ENCODE results near the gene ADAMTS17. TPM values are rescaled to one million over a fixed set of nuclear protein-coding genes. Genes with fewer than 3 reads are reported as not detected.

ADAMTS17 gene
- total and polyA plus RNA-seq, 4 donors, result 10.5 to 20.6 (median 17.9) TPM

DNA sequence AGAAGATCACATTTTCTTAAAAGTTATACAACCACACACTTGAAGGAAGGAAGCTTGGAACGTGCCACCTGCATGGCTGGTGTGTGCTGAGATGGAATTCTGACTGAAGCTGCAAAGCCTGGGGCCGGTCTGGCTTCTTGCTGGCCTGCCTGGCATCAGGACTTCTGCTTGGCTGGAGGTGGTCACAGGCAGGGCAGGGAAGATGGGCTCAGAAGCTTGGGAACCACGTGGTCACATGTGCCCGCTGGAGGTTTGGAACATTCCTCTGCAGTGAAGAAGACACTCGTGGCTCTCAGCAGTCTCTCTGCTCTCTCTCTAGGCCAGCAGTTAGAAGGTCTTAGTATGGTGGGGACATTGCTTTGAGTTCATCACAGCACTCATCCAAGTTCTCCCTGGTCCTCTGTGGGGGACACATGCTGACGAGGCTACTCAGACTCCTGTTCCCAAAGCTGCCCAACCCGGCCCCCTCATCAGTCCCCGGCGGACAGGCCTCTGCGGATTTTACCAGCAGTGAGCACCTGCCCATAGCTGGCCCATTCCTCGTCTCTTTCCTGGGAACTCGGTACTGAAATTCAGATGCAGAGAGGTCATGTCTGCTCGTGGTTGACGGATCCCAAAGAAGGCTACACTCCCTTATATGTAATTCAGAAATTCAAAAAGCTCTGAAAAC lies 229.0 kb downstream of the ADAMTS17 start:
- H3K27ac ChIP-seq (ENCODE audit: low read depth, low read length), result peak overlapping the region; percentile 96

DNA sequence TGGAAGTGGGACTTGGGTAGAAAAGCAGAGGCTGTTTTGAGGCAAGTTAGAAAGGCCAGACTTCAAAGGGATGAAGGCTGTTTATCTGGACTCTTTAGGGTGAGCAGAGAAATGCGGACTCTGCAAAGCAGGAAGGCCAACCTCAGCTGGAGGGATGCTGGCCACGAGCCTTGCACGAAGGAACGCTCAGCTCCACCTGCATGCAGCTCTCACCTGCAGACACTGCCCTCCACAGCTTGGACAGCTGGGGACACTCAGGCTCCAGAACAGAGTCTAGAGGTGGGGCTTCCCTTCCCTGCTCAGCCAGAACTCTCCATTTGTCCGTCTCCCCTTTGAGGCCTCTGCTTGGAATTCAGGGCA lies 229.7 kb downstream of the ADAMTS17 start:
- H3K9me3 ChIP-seq (ENCODE audit: control insufficient read depth, insufficient read depth, low read length), result no peaks in the 10 kb centered on the region
- 71% methylated on average over 4 of the region's 5 CpGs for WGBS (ENCODE audit: insufficient coverage)
- H3K36me3 ChIP-seq (ENCODE audit: control insufficient read depth, insufficient read depth, low read length), result peaks cover 5% of the 10 kb centered on the region
- H3K27me3 ChIP-seq (ENCODE audit: control insufficient read depth, insufficient read depth, low read length), result no peaks in the 10 kb centered on the region
- no peak overlapping the region for H3K4me3 ChIP-seq (ENCODE audit: low read depth, low read length)
- peak overlapping the region; percentile 41 for H3K27ac ChIP-seq (ENCODE audit: low read depth, low read length)
- DNase-seq (ENCODE audit: low read depth in 4 of 6, low spot score in 6 of 6), result no peak
- H3K4me1 ChIP-seq (ENCODE audit: control insufficient read depth, insufficient read depth, low read length), result peaks cover 62% of the 10 kb centered on the region

More for the DNA sequence above, 229.0 kb downstream of the ADAMTS17 start:
- no peak for DNase-seq (ENCODE audit: low read depth in 4 of 6, low spot score in 6 of 6)
- H3K4me1 ChIP-seq (ENCODE audit: control insufficient read depth, insufficient read depth, low read length), result peaks cover 62% of the 10 kb centered on the region
- peaks cover 5% of the 10 kb centered on the region for H3K36me3 ChIP-seq (ENCODE audit: control insufficient read depth, insufficient read depth, low read length)
- H3K27me3 ChIP-seq (ENCODE audit: control insufficient read depth, insufficient read depth, low read length), result no peaks in the 10 kb centered on the region
- H3K9me3 ChIP-seq (ENCODE audit: control insufficient read depth, insufficient read depth, low read length), result no peaks in the 10 kb centered on the region
- no peak overlapping the region for H3K4me3 ChIP-seq (ENCODE audit: low read depth, low read length)
- 90% methylated on average over 11 of the region's 14 CpGs for WGBS (ENCODE audit: insufficient coverage)

- H3K36me3 ChIP-seq (ENCODE audit: control insufficient read depth, insufficient read depth, low read length), result peaks cover under 1% of the 10 kb centered on the region
- H3K4me3 ChIP-seq (ENCODE audit: low read depth, low read length), result no peak overlapping the region
- WGBS (ENCODE audit: insufficient coverage), result 79% methylated on average over 14 of the region's 15 CpGs
- DNase-seq (ENCODE audit: low read depth in 4 of 6, low spot score in 6 of 6), result peak in 2 of 6 donors; percentile 22 to 49
- H3K9me3 ChIP-seq (ENCODE audit: control insufficient read depth, insufficient read depth, low read length), result no peaks in the 10 kb centered on the region
- H3K4me1 ChIP-seq (ENCODE audit: control insufficient read depth, insufficient read depth, low read length), result peaks cover 55% of the 10 kb centered on the region
- H3K27ac ChIP-seq (ENCODE audit: low read depth, low read length), result peak overlapping the region; percentile 41
- H3K27me3 ChIP-seq (ENCODE audit: control insufficient read depth, insufficient read depth, low read length), result no peaks in the 10 kb centered on the region
Measured at GRCh38 chr15:100111125-100112060, 230.4 kb downstream of the ADAMTS17 start.

DNA sequence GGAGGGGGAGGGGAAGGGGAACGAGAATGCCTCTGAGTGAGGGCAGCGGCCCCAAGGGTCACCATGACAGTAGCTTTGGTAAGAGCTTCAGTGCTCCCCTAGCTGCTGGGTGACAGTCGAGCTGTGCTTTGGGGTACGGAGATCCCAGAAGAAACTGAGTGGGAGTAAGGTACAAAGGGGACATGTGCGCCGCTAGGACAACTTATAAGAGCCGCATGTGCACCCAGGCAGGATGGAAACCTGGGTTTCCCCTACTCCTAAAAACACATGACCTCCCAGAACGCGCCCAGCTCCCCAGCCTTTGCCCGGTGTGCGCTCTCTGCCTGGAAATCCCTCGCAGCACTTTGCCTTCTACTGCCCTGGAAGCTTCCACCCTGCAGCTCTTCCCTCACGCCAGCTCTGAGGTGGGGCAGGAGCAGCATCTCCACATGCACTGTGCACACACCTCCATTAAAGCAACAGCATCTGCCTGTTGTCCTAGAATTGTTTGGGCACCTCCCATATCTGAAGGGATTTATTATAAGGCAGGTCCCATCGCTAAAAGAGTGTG lies 232.2 kb downstream of the ADAMTS17 start:
- Histone ChIP-seq H3K4me1 (ENCODE audit: control insufficient read depth, insufficient read depth, low read length) (peaks cover 40% of the 10 kb centered on the region), H3K9me3 (ENCODE audit: control insufficient read depth, insufficient read depth, low read length) (no peaks in the 10 kb centered on the region), H3K36me3 (ENCODE audit: control insufficient read depth, insufficient read depth, low read length) (no peaks in the 10 kb centered on the region), H3K4me3 (ENCODE audit: low read depth, low read length) (no peak overlapping the region), H3K27me3 (ENCODE audit: control insufficient read depth, insufficient read depth, low read length) (no peaks in the 10 kb centered on the region), H3K27ac (ENCODE audit: low read depth, low read length) (no peak overlapping the region)
- no peak for DNase-seq (ENCODE audit: low read depth in 4 of 6, low spot score in 6 of 6)
- 97% methylated on average over 11 of the region's 14 CpGs for WGBS (ENCODE audit: insufficient coverage)

DNA sequence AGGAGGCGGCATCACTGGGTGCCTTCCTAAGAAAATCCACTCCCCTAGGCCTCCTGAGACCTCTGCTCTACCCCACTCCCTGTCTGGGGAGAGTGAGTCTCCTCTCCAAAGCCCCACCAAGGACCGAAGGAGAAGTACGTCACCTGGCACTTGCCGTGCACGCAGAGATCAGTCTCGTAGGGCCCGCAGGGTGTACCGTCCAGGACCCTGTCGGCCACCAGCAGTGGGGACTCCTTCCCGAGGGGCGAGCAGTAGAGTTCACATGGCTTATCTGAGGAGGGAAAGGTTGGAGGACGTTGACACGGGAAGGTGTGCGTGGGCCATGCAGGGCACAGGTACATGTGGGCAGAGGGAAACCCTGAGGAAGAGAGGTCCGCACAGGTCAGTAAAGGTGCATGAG lies 232.9 kb downstream of the ADAMTS17 start:
- no peak overlapping the region for H3K27ac ChIP-seq (ENCODE audit: low read depth, low read length)
- H3K36me3 ChIP-seq (ENCODE audit: control insufficient read depth, insufficient read depth, low read length), result no peaks in the 10 kb centered on the region
- DNase-seq (ENCODE audit: low read depth in 4 of 6, low spot score in 6 of 6), result no peak
- WGBS (ENCODE audit: insufficient coverage), result 95% methylated on average over 15 of the region's 15 CpGs
- H3K9me3 ChIP-seq (ENCODE audit: control insufficient read depth, insufficient read depth, low read length), result no peaks in the 10 kb centered on the region
- H3K4me3 ChIP-seq (ENCODE audit: low read depth, low read length), result no peak overlapping the region
- H3K4me1 ChIP-seq (ENCODE audit: control insufficient read depth, insufficient read depth, low read length), result peaks cover 34% of the 10 kb centered on the region
- no peaks in the 10 kb centered on the region for H3K27me3 ChIP-seq (ENCODE audit: control insufficient read depth, insufficient read depth, low read length)

- H3K27ac ChIP-seq (ENCODE audit: low read depth, low read length), result no peak overlapping the region
- H3K9me3 ChIP-seq (ENCODE audit: control insufficient read depth, insufficient read depth, low read length), result no peaks in the 10 kb centered on the region
- H3K27me3 ChIP-seq (ENCODE audit: control insufficient read depth, insufficient read depth, low read length), result no peaks in the 10 kb centered on the region
- H3K4me1 ChIP-seq (ENCODE audit: control insufficient read depth, insufficient read depth, low read length), result peaks cover 29% of the 10 kb centered on the region
- no peak overlapping the region for H3K4me3 ChIP-seq (ENCODE audit: low read depth, low read length)
- DNase-seq (ENCODE audit: low read depth in 4 of 6, low spot score in 6 of 6), result no peak
- no peaks in the 10 kb centered on the region for H3K36me3 ChIP-seq (ENCODE audit: control insufficient read depth, insufficient read depth, low read length)
- WGBS (ENCODE audit: insufficient coverage), result 95% methylated on average over 8 of the region's 8 CpGs
Measured at GRCh38 chr15:100108346-100108745, 233.4 kb downstream of the ADAMTS17 start.

- peaks cover 22% of the 10 kb centered on the region for H3K4me1 ChIP-seq (ENCODE audit: control insufficient read depth, insufficient read depth, low read length)
- DNase-seq (ENCODE audit: low read depth in 4 of 6, low spot score in 6 of 6), result no peak
- H3K36me3 ChIP-seq (ENCODE audit: control insufficient read depth, insufficient read depth, low read length), result no peaks in the 10 kb centered on the region
- H3K9me3 ChIP-seq (ENCODE audit: control insufficient read depth, insufficient read depth, low read length), result no peaks in the 10 kb centered on the region
- H3K27me3 ChIP-seq (ENCODE audit: control insufficient read depth, insufficient read depth, low read length), result no peaks in the 10 kb centered on the region
- WGBS (ENCODE audit: insufficient coverage), result 100% methylated on average over 3 of the region's 11 CpGs
- no peak overlapping the region for H3K4me3 ChIP-seq (ENCODE audit: low read depth, low read length)
- H3K27ac ChIP-seq (ENCODE audit: low read depth, low read length), result no peak overlapping the region
Measured at GRCh38 chr15:100107606-100108225, 234.1 kb downstream of the ADAMTS17 start.

- Histone ChIP-seq H3K27me3 (ENCODE audit: control insufficient read depth, insufficient read depth, low read length) (no peaks in the 10 kb centered on the region), H3K4me1 (ENCODE audit: control insufficient read depth, insufficient read depth, low read length) (peaks cover 17% of the 10 kb centered on the region), H3K36me3 (ENCODE audit: control insufficient read depth, insufficient read depth, low read length) (no peaks in the 10 kb centered on the region), H3K4me3 (ENCODE audit: low read depth, low read length) (no peak overlapping the region), H3K9me3 (ENCODE audit: control insufficient read depth, insufficient read depth, low read length) (no peaks in the 10 kb centered on the region), H3K27ac (ENCODE audit: low read depth, low read length) (no peak overlapping the region)
- DNase-seq (ENCODE audit: low read depth in 4 of 6, low spot score in 6 of 6), result no peak
- WGBS (ENCODE audit: insufficient coverage), result 95% methylated on average over 8 of the region's 8 CpGs
Measured at GRCh38 chr15:100107151-100107550, 234.6 kb downstream of the ADAMTS17 start.

DNA sequence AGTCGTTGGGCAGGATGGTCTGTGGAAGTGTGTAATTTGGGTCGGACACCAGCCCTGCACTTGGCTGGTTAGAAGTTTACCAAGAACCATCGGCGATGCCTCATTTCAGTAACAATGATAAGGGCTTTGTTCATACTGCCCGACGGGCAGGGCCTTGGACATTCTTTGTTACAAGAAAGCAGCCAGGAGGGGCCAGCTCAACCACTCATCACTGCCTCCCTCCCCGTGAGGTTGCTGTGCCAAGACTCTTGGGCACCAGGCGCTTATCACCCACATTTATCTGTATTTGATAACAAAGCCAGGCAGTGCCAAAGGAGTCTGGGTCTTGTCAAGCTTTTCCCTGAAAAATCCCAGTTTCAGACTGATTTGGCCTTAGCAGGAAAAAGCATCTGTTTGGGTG lies 235.0 kb downstream of the ADAMTS17 start:
- DNase-seq (ENCODE audit: low read depth in 4 of 6, low spot score in 6 of 6), result no peak
- no peak overlapping the region for H3K4me3 ChIP-seq (ENCODE audit: low read depth, low read length)
- no peaks in the 10 kb centered on the region for H3K9me3 ChIP-seq (ENCODE audit: control insufficient read depth, insufficient read depth, low read length)
- 77% methylated on average over 8 of the region's 8 CpGs for WGBS (ENCODE audit: insufficient coverage)
- no peaks in the 10 kb centered on the region for H3K27me3 ChIP-seq (ENCODE audit: control insufficient read depth, insufficient read depth, low read length)
- H3K36me3 ChIP-seq (ENCODE audit: control insufficient read depth, insufficient read depth, low read length), result no peaks in the 10 kb centered on the region
- H3K27ac ChIP-seq (ENCODE audit: low read depth, low read length), result no peak overlapping the region
- H3K4me1 ChIP-seq (ENCODE audit: control insufficient read depth, insufficient read depth, low read length), result peaks cover 13% of the 10 kb centered on the region

Measured in spinal cord (tissue), 10 donors.